Hepatocyte (in vitro differentiated cells): ENCODE measurements around the gene FAM171A2.

Experiments used
- CTCF ChIP-seq: fragments of 200-600 bp; sonication (generic); IDR thresholded peaks from 2 replicates; pipeline ENCODE4 v1.5.1; 2016; ENCODE audit warnings: antibody characterized with exemption, mild to moderate bottlenecking; ENCODE audit not compliant: poor library complexity
- EZH2phosphoT487 ChIP-seq: fragments of 200-600 bp; sonication (generic); IDR thresholded peaks from one replicate; pipeline ENCODE4 v1.6.1; 2018; ENCODE audit warnings: antibody characterized with exemption, mild to moderate bottlenecking, low read depth, moderate library complexity; ENCODE audit not compliant: unreplicated experiment, severe bottlenecking

DNA sequence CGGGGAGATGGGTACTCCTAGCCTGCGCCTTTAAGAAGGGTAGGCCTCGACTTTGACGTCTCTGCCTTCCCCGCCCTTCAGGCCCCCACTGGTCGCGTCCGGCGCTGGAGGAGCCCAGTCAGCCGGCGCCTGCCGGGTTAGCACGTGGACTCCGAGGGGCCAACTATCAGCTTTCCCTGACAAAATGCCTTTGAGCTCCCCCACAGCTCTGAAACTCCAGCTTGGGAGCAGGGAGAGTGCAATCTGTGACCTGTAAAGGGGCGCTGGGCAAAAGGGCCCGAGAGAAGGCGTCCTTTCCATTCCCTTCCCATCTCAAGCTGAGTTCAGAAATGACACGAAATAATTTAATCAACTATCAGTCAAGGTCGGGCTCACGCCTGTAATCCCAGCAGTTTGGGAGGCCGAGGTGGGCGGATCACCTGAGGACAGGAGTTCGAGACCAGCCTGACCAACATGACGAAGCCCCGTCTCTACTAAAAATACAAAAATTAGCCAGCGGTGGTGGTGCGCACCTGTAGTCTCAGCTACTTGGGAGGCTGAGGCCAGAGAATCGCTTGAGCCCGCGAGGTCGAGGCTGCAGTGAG is 36.7 kb downstream of the FAM171A2 start:
- TF ChIP-seq EZH2phosphoT487 (no peak), CTCF (no peak)
